ENCODE results near the gene NPY4R2.
"Not testable (repeated sequence)": the region's sequence is repeated elsewhere in the genome, so short reads cannot be mapped to it uniquely, and the experiment has no call there.

The NPY4R2 gene

GRCh38 chr10:47932824-47933223, 14.4 kb downstream of the NPY4R2 start:
- DNase-seq (ENCODE audit: low spot score) = not testable (repeated sequence)

GRCh38 chr10:47933462-47933861, 15.0 kb downstream of the NPY4R2 start:
- DNase-seq (ENCODE audit: low spot score) = not testable (repeated sequence)

GRCh38 chr10:47936772-47937228, 18.3 kb downstream of the NPY4R2 start:
- not testable (repeated sequence) for DNase-seq (ENCODE audit: low spot score)

- DNase-seq (ENCODE audit: low spot score) = not testable (repeated sequence)
These were observed 19.2 kb downstream of the NPY4R2 start for GRCh38 chr10:47937634-47938033.

- DNase-seq (ENCODE audit: low spot score) = not testable (repeated sequence)
These were observed 22.4 kb downstream of the NPY4R2 start for GRCh38 chr10:47940821-47941220.

GRCh38 chr10:47941379-47941778, 22.9 kb downstream of the NPY4R2 start:
- not testable (repeated sequence) for DNase-seq (ENCODE audit: low spot score)

- not testable (repeated sequence) for DNase-seq (ENCODE audit: low spot score)
These were observed 24.0 kb downstream of the NPY4R2 start for GRCh38 chr10:47942351-47943019.

GRCh38 chr10:47943328-47943727, 24.9 kb downstream of the NPY4R2 start:
- DNase-seq (ENCODE audit: low spot score) = not testable (repeated sequence)

GRCh38 chr10:47947424-47947823, 29.0 kb downstream of the NPY4R2 start:
- not testable (repeated sequence) for DNase-seq (ENCODE audit: low spot score)

- DNase-seq (ENCODE audit: low spot score) = not testable (repeated sequence)
These were observed 38.7 kb downstream of the NPY4R2 start for GRCh38 chr10:47957158-47957557.

- DNase-seq (ENCODE audit: low spot score) = not testable (repeated sequence)
These were observed 41.2 kb downstream of the NPY4R2 start for GRCh38 chr10:47959677-47960076.

- DNase-seq (ENCODE audit: low spot score) = not testable (repeated sequence)
These were observed 42.2 kb downstream of the NPY4R2 start for GRCh38 chr10:47960699-47961098.

- not testable (repeated sequence) for DNase-seq (ENCODE audit: low spot score)
These were observed 44.3 kb downstream of the NPY4R2 start for GRCh38 chr10:47962785-47963184.

- not testable (repeated sequence) for DNase-seq (ENCODE audit: low spot score)
These were observed 46.0 kb downstream of the NPY4R2 start for GRCh38 chr10:47964280-47965063.

- not testable (repeated sequence) for DNase-seq (ENCODE audit: low spot score)
These were observed 50.5 kb downstream of the NPY4R2 start for GRCh38 chr10:47968988-47969387.

- DNase-seq (ENCODE audit: low spot score) = not testable (repeated sequence)
These were observed 51.6 kb downstream of the NPY4R2 start for GRCh38 chr10:47970047-47970446.

- DNase-seq (ENCODE audit: low spot score) = not testable (repeated sequence)
These were observed 53.1 kb downstream of the NPY4R2 start for GRCh38 chr10:47971598-47971997.

- DNase-seq (ENCODE audit: low spot score) = not testable (repeated sequence)
These were observed 53.6 kb downstream of the NPY4R2 start for GRCh38 chr10:47972077-47972476.

Data from COLO829 (cell line).